GM12864 (cell line): Measurements from ENCODE around the gene NPR2.

Source experiments
- DNase-seq: peaks from one replicate; pipeline ENCODE4 v3.0.0-alpha.2; 2011; ENCODE audit warnings: low read depth
- H3K4me3 ChIP-seq: 2 replicates; pipeline ENCODE4 v1.5.1; 2011; ENCODE audit warnings: mild to moderate bottlenecking, low read depth, low read length, control low read depth
- TF ChIP-seq, protein P1 (sequence below): IDR thresholded peaks from 2 replicates; pipeline ENCODE4 v1.5.1; 2011; ENCODE audit warnings: low read depth, mild to moderate bottlenecking, moderate library complexity, low read length, control low read depth, inconsistent platforms; ENCODE audit errors: missing control alignments

The NPR2 gene

DNA sequence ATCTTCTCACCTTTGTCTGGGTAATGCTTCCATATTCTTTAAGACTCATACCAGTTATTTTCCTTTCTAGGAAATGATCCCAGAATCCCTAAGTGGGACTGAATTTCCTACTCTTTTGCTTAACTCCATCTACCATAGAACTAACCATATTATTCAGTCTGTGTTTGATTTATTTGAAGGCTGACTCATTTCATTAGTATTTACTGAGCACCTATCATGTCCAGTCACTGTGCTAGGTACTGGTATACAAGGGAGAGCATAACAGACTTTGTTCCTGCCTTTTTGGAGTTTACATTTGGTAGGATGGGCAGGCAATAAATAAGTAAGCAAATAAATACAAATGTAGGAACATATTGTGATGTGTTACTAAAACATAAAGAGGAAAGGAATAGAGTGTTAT, 4.3 kb downstream of the NPR2 start:
- H3K4me3 ChIP-seq: no peak overlapping the region
- TF ChIP-seq, protein P1, sequence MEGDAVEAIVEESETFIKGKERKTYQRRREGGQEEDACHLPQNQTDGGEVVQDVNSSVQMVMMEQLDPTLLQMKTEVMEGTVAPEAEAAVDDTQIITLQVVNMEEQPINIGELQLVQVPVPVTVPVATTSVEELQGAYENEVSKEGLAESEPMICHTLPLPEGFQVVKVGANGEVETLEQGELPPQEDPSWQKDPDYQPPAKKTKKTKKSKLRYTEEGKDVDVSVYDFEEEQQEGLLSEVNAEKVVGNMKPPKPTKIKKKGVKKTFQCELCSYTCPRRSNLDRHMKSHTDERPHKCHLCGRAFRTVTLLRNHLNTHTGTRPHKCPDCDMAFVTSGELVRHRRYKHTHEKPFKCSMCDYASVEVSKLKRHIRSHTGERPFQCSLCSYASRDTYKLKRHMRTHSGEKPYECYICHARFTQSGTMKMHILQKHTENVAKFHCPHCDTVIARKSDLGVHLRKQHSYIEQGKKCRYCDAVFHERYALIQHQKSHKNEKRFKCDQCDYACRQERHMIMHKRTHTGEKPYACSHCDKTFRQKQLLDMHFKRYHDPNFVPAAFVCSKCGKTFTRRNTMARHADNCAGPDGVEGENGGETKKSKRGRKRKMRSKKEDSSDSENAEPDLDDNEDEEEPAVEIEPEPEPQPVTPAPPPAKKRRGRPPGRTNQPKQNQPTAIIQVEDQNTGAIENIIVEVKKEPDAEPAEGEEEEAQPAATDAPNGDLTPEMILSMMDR: no peak
- DNase-seq: no peak

DNA sequence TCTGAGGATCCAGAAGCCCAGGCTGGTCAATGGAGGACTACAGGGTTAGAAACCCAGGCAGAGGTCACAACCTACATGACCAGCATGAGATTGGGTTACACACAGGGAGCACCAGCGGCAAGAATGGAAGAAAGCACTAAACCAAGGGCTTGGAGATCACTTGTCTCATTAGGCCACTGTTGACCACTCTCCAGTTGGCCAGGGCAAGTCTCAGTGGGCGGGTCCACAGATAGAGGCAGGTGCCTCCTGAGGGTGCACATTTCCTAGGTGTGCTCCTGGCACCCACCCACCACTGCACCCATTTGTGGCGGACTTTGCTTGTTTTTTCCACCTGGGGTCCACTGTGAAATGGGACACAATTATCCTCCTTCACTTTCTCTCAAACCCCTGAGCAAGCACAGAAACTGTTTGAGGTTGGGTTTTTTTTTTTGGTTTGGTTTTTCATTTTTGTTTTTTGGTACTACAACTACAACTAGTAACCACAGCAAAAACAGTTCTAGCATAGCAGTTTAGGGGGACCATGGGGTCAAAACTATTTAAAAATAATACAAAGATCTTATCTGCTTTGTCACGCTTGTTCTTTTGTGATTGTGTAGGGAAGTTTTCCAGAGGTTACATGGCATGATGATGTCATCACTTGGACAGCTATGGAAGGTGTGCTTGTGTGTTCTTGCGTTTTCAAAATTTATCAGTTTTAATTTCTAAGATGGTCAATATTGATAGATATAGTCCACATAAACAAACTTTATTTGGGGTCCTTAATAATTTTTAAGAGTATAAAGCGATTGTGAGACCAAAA, 6.1 kb downstream of the NPR2 start:
- TF ChIP-seq, protein P1: no peak
- no peak overlapping the region for H3K4me3 ChIP-seq
- DNase-seq: no peak

DNA sequence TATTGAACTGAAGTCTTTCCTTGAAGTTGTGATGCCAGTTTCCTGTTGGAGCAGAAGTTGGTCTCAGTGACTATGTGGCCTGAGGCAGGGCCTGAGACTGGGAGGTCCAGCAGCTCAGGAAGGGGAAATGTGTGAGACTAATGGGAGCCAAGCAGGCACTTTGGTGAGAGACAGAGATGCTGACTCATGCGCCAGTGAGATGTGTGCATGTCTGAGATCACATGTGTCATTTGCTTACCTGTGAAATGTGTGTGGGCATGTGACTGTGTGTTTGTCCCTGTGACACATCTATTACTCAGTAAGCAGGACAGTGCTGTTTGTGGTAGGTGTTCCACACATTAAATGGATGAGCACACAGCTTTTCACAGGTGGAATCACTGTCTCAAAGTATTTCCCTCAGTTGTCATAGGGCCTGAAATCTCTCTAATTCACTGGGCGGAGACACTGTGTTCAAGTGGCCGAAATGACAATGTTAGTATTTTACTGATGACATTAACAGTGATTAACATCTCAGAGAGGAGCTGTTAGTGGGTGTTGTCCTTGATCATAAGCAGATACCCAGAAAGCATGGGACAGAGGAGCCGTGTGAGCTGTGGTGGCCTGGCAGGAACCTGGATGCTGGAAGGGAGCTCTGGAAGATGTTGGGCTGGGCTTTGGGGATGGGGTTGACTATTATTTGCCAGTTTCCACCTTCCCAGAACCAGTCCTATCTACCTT, 7.4 kb downstream of the NPR2 start:
- TF ChIP-seq, protein P1: no peak
- DNase-seq: no peak

DNA sequence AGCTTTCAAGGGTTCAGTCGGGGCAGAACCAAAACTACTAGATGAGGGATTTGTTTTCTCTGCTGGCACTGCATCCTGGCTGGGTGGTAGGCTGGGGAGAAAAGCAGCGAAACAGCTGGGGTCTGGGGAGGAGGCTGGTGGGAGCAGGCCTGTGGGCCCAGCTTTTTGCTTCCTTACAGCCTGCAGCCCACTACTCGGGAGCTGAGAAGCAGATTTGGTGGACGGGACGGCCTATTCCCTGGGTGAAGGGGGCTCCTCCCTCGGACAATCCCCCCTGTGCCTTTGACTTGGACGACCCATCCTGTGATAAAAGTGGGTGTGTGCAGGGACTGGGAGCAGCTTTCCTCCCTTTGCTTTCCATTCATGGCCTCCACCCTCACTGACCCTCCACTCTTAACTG, 9.1 kb downstream of the NPR2 start:
- no peak overlapping the region for H3K4me3 ChIP-seq
- no peak for DNase-seq
- TF ChIP-seq, protein P1: no peak

More for the DNA sequence above, 7.4 kb downstream of the NPR2 start:
- H3K4me3 ChIP-seq: no peak overlapping the region

DNA sequence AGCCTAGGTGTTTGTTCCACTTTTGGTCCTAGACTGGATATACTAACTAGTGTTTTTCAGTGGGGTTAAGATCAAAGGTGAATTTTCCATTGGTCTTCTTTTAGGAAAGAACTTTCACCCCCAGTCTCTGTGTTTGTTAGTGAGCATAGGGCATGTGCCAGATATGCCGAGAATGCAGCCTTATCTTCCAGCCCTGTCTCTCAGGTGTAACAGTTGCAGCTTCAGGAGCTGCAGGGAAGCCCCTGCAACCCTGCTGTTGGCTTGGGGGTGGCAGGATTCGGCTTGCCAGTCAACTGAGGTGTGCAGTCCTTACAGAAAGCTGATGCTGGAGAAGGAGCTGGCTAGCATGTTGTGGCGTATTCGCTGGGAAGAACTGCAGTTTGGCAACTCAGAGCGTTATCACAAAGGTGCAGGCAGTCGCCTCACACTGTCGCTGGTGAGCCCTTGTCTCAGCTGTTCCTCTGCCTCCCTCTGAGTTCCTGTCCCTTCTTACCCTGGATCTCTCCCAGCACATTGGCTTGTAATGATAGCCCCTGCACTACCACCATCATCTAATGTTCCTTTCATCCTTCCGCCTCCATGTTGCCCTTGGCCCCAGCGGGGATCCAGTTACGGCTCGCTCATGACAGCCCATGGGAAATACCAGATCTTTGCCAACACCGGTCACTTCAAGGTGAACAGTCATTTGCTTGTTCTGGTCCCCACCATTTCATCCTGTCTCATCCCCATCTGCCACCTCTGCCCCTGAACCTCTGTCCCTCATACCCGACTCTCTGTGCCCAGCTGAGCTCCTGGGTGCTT, 10.1 kb downstream of the NPR2 start:
- H3K4me3 ChIP-seq: no peak overlapping the region
- TF ChIP-seq, protein P1: no peak
- DNase-seq: no peak

DNA sequence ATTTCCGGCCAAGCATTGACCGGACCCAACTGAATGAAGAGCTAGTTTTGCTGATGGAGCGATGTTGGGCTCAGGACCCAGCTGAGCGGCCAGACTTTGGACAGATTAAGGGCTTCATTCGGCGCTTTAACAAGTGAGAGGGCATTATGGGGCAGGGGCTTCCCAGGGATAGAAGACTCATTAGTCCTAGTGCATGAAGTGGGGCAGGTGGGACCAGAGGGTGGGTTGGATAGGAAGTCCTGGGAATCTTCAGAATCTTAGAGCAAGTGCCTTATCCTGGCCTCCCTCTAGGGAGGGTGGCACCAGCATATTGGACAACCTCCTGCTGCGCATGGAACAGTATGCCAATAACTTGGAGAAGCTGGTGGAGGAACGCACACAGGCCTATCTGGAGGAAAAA, 14.7 kb downstream of the NPR2 start:
- no peak for DNase-seq
- H3K4me3 ChIP-seq: no peak overlapping the region
- TF ChIP-seq, protein P1: no peak
